Fibroblast of lung (primary cell): ENCODE results near the gene ARR3. TPM values are rescaled to one million over a fixed set of nuclear protein-coding genes. Genes with fewer than 3 reads are reported as not detected.

Source experiments
- DNase-seq, 2 donors: peaks; one replicate each; pipeline versions ENCODE4 v3.0.0 to v3.0.0-alpha.2; 2010; ENCODE audit warnings: low read depth in 2 of 2
- H2AFZ ChIP-seq: 2 replicates; pipeline ENCODE4 v1.5.1; 2012; ENCODE audit warnings: low read length, control low read depth, inconsistent platforms
- H3K27ac ChIP-seq: 2 replicates; pipeline ENCODE4 v1.5.1; 2011; ENCODE audit warnings: low read length, control low read depth; ENCODE audit not compliant: insufficient read depth
- H3K27me3 ChIP-seq: 2 replicates; pipeline ENCODE4 v1.5.1; 2011; ENCODE audit warnings: mild to moderate bottlenecking, low read length; ENCODE audit not compliant: control insufficient read depth, insufficient read depth
- H3K36me3 ChIP-seq: 2 replicates; pipeline ENCODE4 v1.5.1; 2011; ENCODE audit warnings: low read length; ENCODE audit not compliant: control insufficient read depth, insufficient read depth
- H3K4me1 ChIP-seq: 2 replicates; pipeline ENCODE4 v1.5.1; 2011; ENCODE audit warnings: low read length; ENCODE audit not compliant: control insufficient read depth, insufficient read depth; ENCODE audit errors: extremely low read depth
- H3K4me2 ChIP-seq: 2 replicates; pipeline ENCODE4 v1.5.1; 2011; ENCODE audit warnings: low read length, control low read depth; ENCODE audit not compliant: insufficient read depth; ENCODE audit errors: extremely low read depth
- H3K4me3 ChIP-seq, 4 experiments: fragments of 200-600 bp in 1 of 4; sonication (generic) in 1 of 4; replicated peaks in 1 of 4; 2 replicates each; pipeline ENCODE4 v1.5.1; 2011 to 2016; ENCODE audit warnings: low read length in 4 of 4, low read depth in 3 of 4, mild to moderate bottlenecking in 3 of 4, control low read depth in 2 of 4, inconsistent platforms in 1 of 4, mixed read lengths in 1 of 4; ENCODE audit not compliant: insufficient read depth in 1 of 4; ENCODE audit errors: control extremely low read depth in 1 of 4
- H3K79me2 ChIP-seq: 2 replicates; pipeline ENCODE4 v1.5.1; 2012; ENCODE audit warnings: mild to moderate bottlenecking, low read length, inconsistent platforms; ENCODE audit not compliant: control insufficient read depth, insufficient read depth
- H3K9ac ChIP-seq: 2 replicates; pipeline ENCODE4 v1.5.1; 2011; ENCODE audit warnings: mild to moderate bottlenecking, low read length, control low read depth; ENCODE audit not compliant: insufficient read depth
- H3K9me3 ChIP-seq: 2 replicates; pipeline ENCODE4 v1.5.1; 2012; ENCODE audit warnings: low read depth, low read length; ENCODE audit not compliant: control insufficient read depth, insufficient read depth
- H4K20me1 ChIP-seq: 2 replicates; pipeline ENCODE4 v1.5.1; 2011; ENCODE audit warnings: low read length; ENCODE audit not compliant: control insufficient read depth, insufficient read depth; ENCODE audit errors: extremely low read depth
- EZH2 ChIP-seq: IDR thresholded peaks from 2 replicates; pipeline ENCODE4 v1.5.1; 2012; ENCODE audit warnings: low read length, control low read depth, mild to moderate bottlenecking; ENCODE audit errors: missing control alignments
- polyA plus RNA-seq, 2 donors: library from polyadenylated mRNA; depleted of rRNA in 1 of 2; stranded (reverse) in 1 of 2; unstranded in 1 of 2; fragments of >200 nt; gene quantifications; 2 replicates each; pipeline ENCODE4 v1.2.1, GENCODE V29; 2011 to 2012; ENCODE audit warnings: missing spikeins in 1 of 2
- total RNA-seq: library from RNA; depleted of rRNA; stranded (reverse); fragments of >200 nt; gene quantifications from 2 replicates; pipeline ENCODE4 v1.2.1, GENCODE V29; 2014
- TF ChIP-seq, protein P1 (sequence below), 2 donors: IDR thresholded peaks in 1 of 2; conservative IDR thresholded peaks in 1 of 2; 1 replicate in 1 of 2; 2 replicates in 1 of 2; pipeline ENCODE4 v1.5.1; 2011 to 2012; ENCODE audit warnings: low read length in 2 of 2, control low read depth in 1 of 2, inconsistent platforms in 1 of 2, low read depth in 1 of 2, mild to moderate bottlenecking in 1 of 2

Gene ARR3
- total and polyA plus RNA-seq, 2 donors (not counting 1 experiment from before 2014, with no cell fraction given) = not detected

DNA sequence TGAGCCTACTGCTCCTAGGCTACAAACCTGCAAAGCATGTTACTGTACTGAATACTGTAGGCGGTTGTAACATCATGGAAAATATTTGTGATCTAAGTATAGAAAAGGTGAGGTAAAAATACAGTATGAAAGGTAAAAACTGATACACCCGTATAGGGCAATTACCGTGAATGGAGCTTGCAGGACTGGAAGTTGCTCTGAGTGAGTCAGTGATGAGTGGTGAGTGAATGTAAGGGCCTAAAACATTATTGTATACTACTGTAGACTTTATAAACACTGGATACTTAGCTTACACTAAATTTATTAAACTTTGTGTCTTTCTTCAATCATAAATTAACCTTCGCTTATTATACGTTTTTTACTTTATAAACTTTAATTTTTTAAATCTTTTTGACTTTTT lies 25.5 kb downstream of the ARR3 start:
- TF ChIP-seq EZH2 = no peak
- TF ChIP-seq, protein P1, sequence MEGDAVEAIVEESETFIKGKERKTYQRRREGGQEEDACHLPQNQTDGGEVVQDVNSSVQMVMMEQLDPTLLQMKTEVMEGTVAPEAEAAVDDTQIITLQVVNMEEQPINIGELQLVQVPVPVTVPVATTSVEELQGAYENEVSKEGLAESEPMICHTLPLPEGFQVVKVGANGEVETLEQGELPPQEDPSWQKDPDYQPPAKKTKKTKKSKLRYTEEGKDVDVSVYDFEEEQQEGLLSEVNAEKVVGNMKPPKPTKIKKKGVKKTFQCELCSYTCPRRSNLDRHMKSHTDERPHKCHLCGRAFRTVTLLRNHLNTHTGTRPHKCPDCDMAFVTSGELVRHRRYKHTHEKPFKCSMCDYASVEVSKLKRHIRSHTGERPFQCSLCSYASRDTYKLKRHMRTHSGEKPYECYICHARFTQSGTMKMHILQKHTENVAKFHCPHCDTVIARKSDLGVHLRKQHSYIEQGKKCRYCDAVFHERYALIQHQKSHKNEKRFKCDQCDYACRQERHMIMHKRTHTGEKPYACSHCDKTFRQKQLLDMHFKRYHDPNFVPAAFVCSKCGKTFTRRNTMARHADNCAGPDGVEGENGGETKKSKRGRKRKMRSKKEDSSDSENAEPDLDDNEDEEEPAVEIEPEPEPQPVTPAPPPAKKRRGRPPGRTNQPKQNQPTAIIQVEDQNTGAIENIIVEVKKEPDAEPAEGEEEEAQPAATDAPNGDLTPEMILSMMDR (conservative IDR thresholded peaks at IDR 0.05 in 1 of 2, IDR thresholded peaks at IDR 0.05 in 1 of 2; ENCODE audit: low read depth in 1 of 2, low read length in 2 of 2) = no peak
- H4K20me1 ChIP-seq = no peaks in the 10 kb centered on the region
- H3K9ac ChIP-seq = no peak overlapping the region
- no peaks in the 10 kb centered on the region for H3K27me3 ChIP-seq
- H2AFZ ChIP-seq = no peak overlapping the region
- no peaks in the 10 kb centered on the region for H3K4me1 ChIP-seq
- H3K4me2 ChIP-seq = no peak overlapping the region
- no peak overlapping the region for H3K4me3 ChIP-seq
- H3K27ac ChIP-seq = no peak overlapping the region
- H3K9me3 ChIP-seq = no peaks in the 10 kb centered on the region
- no peaks in the 10 kb centered on the region for H3K36me3 ChIP-seq
- H3K79me2 ChIP-seq = peaks cover 53% of the 10 kb centered on the region
- DNase-seq = peak; percentile 16 to 18

DNA sequence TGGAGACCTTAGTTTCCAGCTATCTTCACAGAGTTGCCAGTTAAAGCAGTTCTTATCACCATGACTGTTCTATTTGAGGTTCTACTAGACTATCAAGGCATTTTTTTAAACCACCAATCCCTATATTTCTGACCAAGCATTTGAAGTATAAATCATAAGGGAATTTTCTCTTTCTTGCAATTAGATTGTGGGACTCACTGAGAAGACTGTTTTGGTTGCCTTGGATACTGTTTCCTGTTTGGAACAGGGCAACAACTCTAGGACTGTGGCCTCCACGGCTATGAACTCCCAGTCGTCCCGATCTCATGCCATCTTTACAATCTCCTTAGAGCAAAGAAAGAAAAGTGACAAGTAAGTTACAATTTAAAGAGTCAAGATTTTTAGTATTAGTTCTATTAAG lies 33.6 kb downstream of the ARR3 start:
- peak overlapping the region; percentile 70 for H3K27ac ChIP-seq
- peak overlapping the region in 1 of 4 experiments; percentile 16 for H3K4me3 ChIP-seq
- H4K20me1 ChIP-seq = no peaks in the 10 kb centered on the region
- H3K27me3 ChIP-seq = no peaks in the 10 kb centered on the region
- peak overlapping the region; percentile 15 for H2AFZ ChIP-seq
- no peak overlapping the region for H3K9ac ChIP-seq
- H3K9me3 ChIP-seq = no peaks in the 10 kb centered on the region
- peak; percentile 24 to 61 for DNase-seq
- no peak overlapping the region for H3K4me2 ChIP-seq
- H3K79me2 ChIP-seq = peaks cover 1% of the 10 kb centered on the region
- no peaks in the 10 kb centered on the region for H3K4me1 ChIP-seq
- no peak for TF ChIP-seq EZH2
- no peaks in the 10 kb centered on the region for H3K36me3 ChIP-seq

DNA sequence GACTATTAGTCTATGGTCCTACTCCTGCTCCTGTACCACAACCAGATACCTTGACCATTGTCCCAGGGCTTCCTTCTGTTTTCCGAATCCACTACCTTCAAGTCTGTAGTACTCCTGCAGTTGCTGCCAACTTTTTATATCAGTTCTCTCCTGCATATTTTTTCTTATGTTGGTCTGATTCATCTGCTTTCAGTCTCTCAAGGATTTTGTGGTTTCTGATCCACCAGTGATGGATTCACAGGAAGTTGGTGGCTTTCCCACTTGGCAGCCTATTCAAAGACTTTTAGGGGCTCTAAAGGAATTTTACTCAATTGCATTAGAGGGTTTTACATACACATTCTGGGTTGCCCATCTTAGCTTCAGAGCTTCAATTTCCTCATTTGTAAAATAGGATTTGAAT lies 45.4 kb downstream of the ARR3 start:
- no peak overlapping the region for H2AFZ ChIP-seq
- peak; percentile 9 to 77 for DNase-seq
- no peaks in the 10 kb centered on the region for H3K36me3 ChIP-seq
- no peak overlapping the region for H3K4me3 ChIP-seq
- no peaks in the 10 kb centered on the region for H3K27me3 ChIP-seq
- TF ChIP-seq, protein P1 (conservative IDR thresholded peaks at IDR 0.05 in 1 of 2, IDR thresholded peaks at IDR 0.05 in 1 of 2; ENCODE audit: low read depth in 1 of 2, low read length in 2 of 2) = no peak
- no peak for TF ChIP-seq EZH2
- H3K4me1 ChIP-seq = no peaks in the 10 kb centered on the region
- H4K20me1 ChIP-seq = no peaks in the 10 kb centered on the region
- no peaks in the 10 kb centered on the region for H3K9me3 ChIP-seq
- no peak overlapping the region for H3K9ac ChIP-seq
- peak overlapping the region; percentile 15 for H3K4me2 ChIP-seq
- no peak overlapping the region for H3K27ac ChIP-seq
- peaks cover 6% of the 10 kb centered on the region for H3K79me2 ChIP-seq
